ENCODE data around the gene PDLIM1.

DNA sequence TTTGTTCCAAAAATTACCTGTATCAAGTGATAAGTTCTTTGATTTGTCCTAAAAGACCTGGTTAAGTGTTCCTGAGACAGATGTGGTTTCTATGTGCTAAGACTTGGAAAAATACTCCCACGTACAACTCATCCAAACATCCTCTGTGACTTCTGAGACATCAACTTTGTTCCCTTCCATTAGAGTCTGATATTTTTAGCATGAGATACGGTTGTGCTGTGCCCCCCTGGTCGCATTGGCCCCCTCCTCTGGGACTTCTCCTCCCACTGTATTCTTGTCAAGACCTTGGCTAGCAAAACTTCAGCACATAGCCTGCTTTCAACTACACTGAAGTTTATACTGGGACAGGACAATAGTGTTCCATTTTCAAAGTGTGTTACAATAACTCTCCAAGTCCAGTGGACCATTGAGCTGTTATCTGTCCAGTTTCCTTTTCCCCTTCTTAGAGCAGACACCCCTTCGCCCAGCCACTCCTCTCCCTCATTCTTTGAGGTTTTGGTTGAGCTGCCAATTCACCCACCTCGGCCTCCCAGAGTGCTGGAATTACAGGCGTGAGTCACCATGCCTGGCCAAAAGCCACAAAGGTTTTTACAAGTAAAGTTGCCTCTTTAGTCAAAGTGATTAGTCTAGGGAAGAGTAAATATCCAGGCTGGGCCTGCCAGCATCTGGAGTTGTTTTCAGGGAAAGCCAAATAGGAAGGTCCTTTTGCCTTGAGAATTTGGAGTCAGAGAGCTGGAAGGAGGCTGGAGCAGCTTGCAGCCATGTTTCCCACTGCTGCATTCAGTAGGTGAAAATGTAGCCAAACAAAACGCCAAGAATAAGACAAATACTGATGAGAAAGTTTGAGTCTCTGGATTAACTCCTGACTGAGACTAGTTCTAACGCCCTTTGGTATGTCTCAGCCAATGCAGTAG, 17.8 kb upstream of the PDLIM1 start:
- no peak for TF ChIP-seq SIN3A (conservative IDR thresholded peaks at IDR 0.05 in 1 of 2, IDR thresholded peaks at IDR 0.05 in 1 of 2; ENCODE audit: low read depth in 1 of 2, low read length in 2 of 2)
- no peak for TF ChIP-seq CHD1 (IDR thresholded peaks at IDR 0.05; ENCODE audit: low read depth, low read length)
- no peak for TF ChIP-seq EZH2 (IDR thresholded peaks at IDR 0.05; ENCODE audit: low read depth, low read length, severe bottlenecking)
- TF ChIP-seq, protein P1, sequence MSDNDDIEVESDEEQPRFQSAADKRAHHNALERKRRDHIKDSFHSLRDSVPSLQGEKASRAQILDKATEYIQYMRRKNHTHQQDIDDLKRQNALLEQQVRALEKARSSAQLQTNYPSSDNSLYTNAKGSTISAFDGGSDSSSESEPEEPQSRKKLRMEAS (IDR thresholded peaks at IDR 0.05) = no peak
- TF ChIP-seq, protein P2, sequence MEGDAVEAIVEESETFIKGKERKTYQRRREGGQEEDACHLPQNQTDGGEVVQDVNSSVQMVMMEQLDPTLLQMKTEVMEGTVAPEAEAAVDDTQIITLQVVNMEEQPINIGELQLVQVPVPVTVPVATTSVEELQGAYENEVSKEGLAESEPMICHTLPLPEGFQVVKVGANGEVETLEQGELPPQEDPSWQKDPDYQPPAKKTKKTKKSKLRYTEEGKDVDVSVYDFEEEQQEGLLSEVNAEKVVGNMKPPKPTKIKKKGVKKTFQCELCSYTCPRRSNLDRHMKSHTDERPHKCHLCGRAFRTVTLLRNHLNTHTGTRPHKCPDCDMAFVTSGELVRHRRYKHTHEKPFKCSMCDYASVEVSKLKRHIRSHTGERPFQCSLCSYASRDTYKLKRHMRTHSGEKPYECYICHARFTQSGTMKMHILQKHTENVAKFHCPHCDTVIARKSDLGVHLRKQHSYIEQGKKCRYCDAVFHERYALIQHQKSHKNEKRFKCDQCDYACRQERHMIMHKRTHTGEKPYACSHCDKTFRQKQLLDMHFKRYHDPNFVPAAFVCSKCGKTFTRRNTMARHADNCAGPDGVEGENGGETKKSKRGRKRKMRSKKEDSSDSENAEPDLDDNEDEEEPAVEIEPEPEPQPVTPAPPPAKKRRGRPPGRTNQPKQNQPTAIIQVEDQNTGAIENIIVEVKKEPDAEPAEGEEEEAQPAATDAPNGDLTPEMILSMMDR (IDR thresholded peaks at IDR 0.05; ENCODE audit: control extremely low read depth in 1 of 3, insufficient read depth in 1 of 3, low read depth in 1 of 3, low read length in 3 of 3) = no peak
- TF ChIP-seq SIRT6 (IDR thresholded peaks at IDR 0.05; ENCODE audit: low read length) = no peak
- no peak for TF ChIP-seq POLR2AphosphoS5 (IDR thresholded peaks at IDR 0.05; ENCODE audit: low read depth, low read length)
- no peak for TF ChIP-seq ATF3 (IDR thresholded peaks at IDR 0.05; ENCODE audit: insufficient read depth, low read depth, low read length)
- TF ChIP-seq SIX5 (IDR thresholded peaks at IDR 0.05; ENCODE audit: low read depth, low read length) = no peak

All from H1 (cell line).